ENCODE measurements around the gene GPR35. TPM values are rescaled to one million over a fixed set of nuclear protein-coding genes. Genes with fewer than 3 reads are reported as not detected.

GPR35 gene
- polyA plus RNA-seq, 1 of the 3 experiments (the other 2 are of a cell fraction): 1.2 TPM

- no peaks in the 10 kb centered on the region for H3K27me3 ChIP-seq (ENCODE audit: insufficient read depth)
- 1% methylated on average over 35 of the region's 88 CpGs for WGBS (ENCODE audit: low lambda C conversion rate)
- H3K4me2 ChIP-seq: peak within 1 kb of the TSS; percentile 95
- H3K79me2 ChIP-seq (ENCODE audit: insufficient read depth): peaks cover 88% of the 10 kb centered on the region
- peak within 1 kb of the TSS; percentile 63; the same call in 1 of the 2 replicates for H2AFZ ChIP-seq (ENCODE audit: low read depth)
- TF ChIP-seq FOXJ3 (CRISPR knock-in tag; IDR thresholded peaks at IDR 0.05): 0 out of 2 replicates have a peak, but pooled peaks have one; percentile 37
- peak; percentile 78 for TF ChIP-seq POLR2AphosphoS5 (IDR thresholded peaks at IDR 0.05; ENCODE audit: low read depth, low read length)
- TF ChIP-seq RCOR1 (IDR thresholded peaks at IDR 0.05; ENCODE audit: low read length): no peak
- TF ChIP-seq CHD2 (IDR thresholded peaks at IDR 0.05; ENCODE audit: low read length, partially characterized antibody): peak; percentile 42
- TF ChIP-seq TAF1 (IDR thresholded peaks at IDR 0.05; ENCODE audit: borderline replicate concordance, low read depth, low read length): peak; percentile 41
- peak; percentile 78 for TF ChIP-seq MXI1 (IDR thresholded peaks at IDR 0.05; ENCODE audit: low read depth, low read length)
- TF ChIP-seq ZBTB33 (IDR thresholded peaks at IDR 0.05; ENCODE audit: borderline replicate concordance, low read depth): no peak
- peak; percentile 82 for TF ChIP-seq USF2 (IDR thresholded peaks at IDR 0.05; ENCODE audit: borderline replicate concordance, low read depth, low read length)
- peak; percentile 96 for TF ChIP-seq USF1 (IDR thresholded peaks at IDR 0.05; ENCODE audit: borderline replicate concordance, low read depth)
- 0 out of 2 replicates have a peak, but pooled peaks have one; percentile 20 for TF ChIP-seq PBX3 (IDR thresholded peaks at IDR 0.05)
- TF ChIP-seq RAD21 (IDR thresholded peaks at IDR 0.05; ENCODE audit: low read length): no peak
- TF ChIP-seq SMC3 (IDR thresholded peaks at IDR 0.05; ENCODE audit: low read depth, low read length): no peak
- peak; percentile 91 for TF ChIP-seq GABPA (IDR thresholded peaks at IDR 0.05; ENCODE audit: low read depth)
- TF ChIP-seq FOXM1 (IDR thresholded peaks at IDR 0.05; ENCODE audit: low read depth): 0 out of 2 replicates have a peak, but pooled peaks have one; percentile 22
- 0 out of 2 replicates have a peak, but pooled peaks have one; percentile 18 for TF ChIP-seq NRF1 (IDR thresholded peaks at IDR 0.05; ENCODE audit: low read depth, low read length)
- peak; percentile 67 for TF ChIP-seq YY1 (IDR thresholded peaks at IDR 0.05; ENCODE audit: low read depth)
- peak; percentile 88 for TF ChIP-seq ELF1 (IDR thresholded peaks at IDR 0.05)
- TF ChIP-seq FOSL2 (IDR thresholded peaks at IDR 0.05; ENCODE audit: borderline replicate concordance, low read depth): no peak
- TF ChIP-seq, protein P1, sequence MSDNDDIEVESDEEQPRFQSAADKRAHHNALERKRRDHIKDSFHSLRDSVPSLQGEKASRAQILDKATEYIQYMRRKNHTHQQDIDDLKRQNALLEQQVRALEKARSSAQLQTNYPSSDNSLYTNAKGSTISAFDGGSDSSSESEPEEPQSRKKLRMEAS (IDR thresholded peaks at IDR 0.05; ENCODE audit: low read depth): peak; percentile 74
- H3K9me2 ChIP-seq: no peaks in the 10 kb centered on the region
- CTCF ChIA-PET: interaction anchor here (0.6 to 5.7 kb wide), 9 partner anchors 12 to 259 kb away, joined by 3 to 31 read pairs (median 3); partner anchors contain the start of gene RNPEPL1
- POLR2A ChIA-PET: interaction anchor here (0.6 to 3.2 kb wide), 7 partner anchors 12 to 254 kb away, joined by 3 to 25 read pairs (median 5); partner anchors contain the start of genes DUSP28 and RNPEPL1
- peak within 1 kb of the TSS; percentile 93 for H3K9ac ChIP-seq
- H3K4me1 ChIP-seq (ENCODE audit: control insufficient read depth in 1 of 2, insufficient read depth in 2 of 2, low read depth in 1 of 2, low read length in 1 of 2): peaks cover 17 to 28% of the 10 kb centered on the region in 2 experiments; a peak in 3 of 4 replicates
- peak; percentile 99 for DNase-seq
- no peaks in the 10 kb centered on the region for H3F3A ChIP-seq (replicated peaks; ENCODE audit: insufficient read depth)
- peaks cover 6 to 26% of the 10 kb centered on the region in 2 experiments for H3K36me3 ChIP-seq (replicated peaks in 1 of 2; ENCODE audit: control insufficient read depth in 1 of 2, insufficient read depth in 2 of 2, low read length in 1 of 2)
- peak within 1 kb of the TSS; percentile 96 to 100 for H3K4me3 ChIP-seq (ENCODE audit: low read depth in 2 of 2, low read length in 1 of 2)
- no peaks in the 10 kb centered on the region for H3K9me3 ChIP-seq
- peak within 1 kb of the TSS; percentile 82 to 94 for H3K27ac ChIP-seq (ENCODE audit: low read depth in 2 of 2, low read length in 1 of 2)
- H4K20me1 ChIP-seq (ENCODE audit: insufficient read depth): peaks cover 24% of the 10 kb centered on the region
Measured at GRCh38 chr2:240586198-240586918, 38.9 kb upstream of the GPR35 start, which contains the start of gene CAPN10. Gene CAPN10, plus strand, starts transcription at chr2:240586734. Its CDS starts 178 bp downstream, at chr2:240586912.

Measured in SK-N-SH (cell line).